ENCODE data around the gene YIPF5.

YIPF5 gene

DNA sequence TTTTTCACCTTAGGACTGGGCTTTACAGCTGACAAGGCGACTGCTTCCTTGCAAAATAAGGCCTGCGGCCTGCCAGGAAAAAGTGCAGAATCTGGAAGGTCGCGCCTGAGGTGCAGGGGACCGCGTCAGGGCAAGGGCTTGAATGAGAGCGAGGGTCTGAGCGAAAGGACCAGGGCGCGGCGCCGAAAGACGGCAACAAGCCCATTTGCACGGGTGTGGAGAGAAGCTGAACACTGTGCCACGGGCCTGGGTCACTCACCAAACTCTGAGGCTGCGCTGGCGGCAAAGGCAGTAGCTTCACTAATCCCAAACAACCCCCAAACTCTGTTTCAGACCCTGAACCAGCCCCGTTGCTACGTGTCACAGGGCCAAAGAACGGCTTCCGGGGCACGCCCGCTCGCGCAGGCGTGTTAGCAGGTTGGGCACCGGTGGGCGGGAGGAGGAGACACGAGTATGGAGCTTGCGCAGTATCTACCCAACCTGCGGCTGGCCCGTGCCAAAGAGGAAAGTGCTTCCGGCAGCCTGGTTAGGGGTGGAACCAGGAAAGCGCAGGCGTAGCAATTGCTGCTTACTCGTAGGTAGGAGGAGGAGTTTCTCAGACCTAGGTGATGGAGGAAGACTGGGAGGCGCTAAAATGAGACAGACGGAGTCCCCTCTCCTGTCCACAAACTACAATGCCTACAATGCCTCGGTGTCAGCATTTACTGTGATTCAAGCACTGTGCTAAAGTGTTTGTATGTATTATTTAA lies at the start of gene YIPF5, which contains the start of gene KCTD16:
TSS of gene YIPF5 (minus strand) at position 384 of the 749 bp plus-strand sequence. CDS start 704 bp downstream, outside the sequence.
TSS of gene KCTD16 (plus strand) at position 598 of the 749 bp plus-strand sequence.
- DNase-seq, result peak; percentile 91

DNA sequence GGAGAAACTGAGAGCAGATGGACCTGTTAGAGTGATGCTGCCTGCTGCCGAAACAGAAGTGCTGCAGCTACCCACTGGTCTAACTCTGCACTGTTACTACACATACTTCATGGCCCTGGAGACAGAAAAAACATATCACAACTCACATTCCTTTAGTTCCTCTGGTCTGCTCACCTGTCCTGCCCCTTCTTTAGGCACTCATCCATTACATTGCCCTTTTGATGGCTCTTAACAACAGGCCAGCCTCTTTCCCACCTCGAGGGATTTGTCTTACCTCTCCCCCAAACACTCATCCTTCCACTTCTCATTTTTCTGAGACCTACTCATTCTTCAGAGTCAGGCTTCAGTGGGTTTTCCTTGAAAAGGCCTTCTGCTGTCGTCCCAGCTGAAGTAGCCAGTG lies 49.4 kb upstream of the YIPF5 start:
- DNase-seq, result no peak

DNA sequence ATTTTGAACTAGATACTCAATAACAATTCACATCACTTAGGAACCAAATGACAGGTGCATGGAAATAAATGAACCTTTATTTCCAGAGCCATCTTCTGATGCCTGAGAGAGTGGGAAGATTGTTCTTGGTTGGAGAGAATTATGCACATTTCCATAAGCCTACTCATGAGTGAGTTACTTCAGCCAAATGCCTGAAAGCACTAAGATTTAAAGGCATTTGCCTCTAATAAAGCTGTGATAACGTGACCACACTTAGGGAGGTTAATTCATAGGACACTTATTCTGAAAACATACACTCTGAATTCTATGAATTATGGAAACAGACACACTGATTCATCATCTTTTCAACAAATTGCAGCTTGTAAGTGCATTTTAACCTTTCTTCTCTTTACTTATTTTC lies 40.2 kb upstream of the YIPF5 start:
- no peak for DNase-seq

DNA sequence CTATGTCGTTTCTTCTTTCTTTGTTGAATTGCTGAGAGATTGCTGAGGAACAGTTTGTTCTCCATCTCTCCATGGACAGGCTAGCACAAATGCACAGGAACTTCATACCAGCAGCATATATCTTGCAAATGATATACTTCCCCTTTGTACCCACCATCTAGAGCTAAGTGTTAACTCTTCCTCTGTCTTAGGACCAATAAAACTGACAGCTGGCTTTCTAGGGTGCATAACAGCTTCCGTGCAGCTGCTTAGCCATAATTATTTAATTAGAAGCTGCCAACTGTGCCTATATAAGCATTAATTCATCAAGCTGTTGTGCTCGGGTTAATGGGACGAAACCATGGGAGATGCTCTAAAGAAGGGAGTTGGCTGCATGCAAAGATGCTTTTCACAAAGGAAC lies 38.9 kb upstream of the YIPF5 start:
- peak; percentile 78 for DNase-seq

DNA sequence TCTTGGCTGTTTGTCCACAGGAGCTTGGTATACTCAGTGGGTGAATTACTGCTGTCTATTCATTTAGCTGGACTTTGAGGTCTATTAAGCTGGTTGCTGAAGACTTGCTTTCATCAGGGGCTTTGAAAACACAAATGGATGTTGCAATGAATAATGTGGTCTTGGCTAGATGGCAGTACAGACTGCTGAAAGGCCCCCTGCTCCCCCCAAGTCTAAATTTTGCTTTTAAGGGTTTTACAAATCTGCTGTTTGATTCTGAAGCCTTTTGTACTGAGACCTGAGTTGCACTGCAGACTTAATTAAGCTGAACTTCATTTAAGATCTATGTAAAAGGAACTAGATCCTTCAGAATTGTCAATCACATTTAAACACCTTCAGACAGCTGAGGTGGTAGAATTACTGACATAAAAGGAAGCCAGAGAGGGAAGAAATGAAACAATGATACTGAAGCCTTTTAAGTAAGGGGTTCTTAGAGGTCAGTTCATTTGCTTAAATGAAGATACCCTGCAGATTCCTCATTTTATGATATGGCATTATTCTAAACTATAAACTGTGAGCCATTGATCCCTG lies 37.5 kb upstream of the YIPF5 start:
- DNase-seq, result peak; percentile 59

DNA sequence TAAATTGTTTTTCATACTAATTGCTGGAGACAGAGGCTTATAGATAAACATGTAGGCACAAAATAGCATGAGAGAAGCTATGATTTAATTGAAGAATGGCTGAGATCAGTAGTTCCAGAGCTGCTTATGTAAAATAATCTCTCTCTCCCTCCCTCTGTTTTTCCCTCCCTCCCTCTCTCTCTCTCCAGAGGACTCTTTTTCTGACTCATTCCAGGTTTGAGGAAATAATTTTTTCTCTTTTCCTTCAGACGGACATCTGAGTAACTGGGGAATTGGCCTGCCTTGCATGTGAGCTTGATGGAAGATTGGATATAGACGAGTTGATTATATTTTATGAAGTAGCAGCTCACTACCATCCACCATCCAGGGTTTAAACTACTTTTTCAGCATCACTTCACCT lies 35.7 kb upstream of the YIPF5 start:
- DNase-seq, result no peak

DNA sequence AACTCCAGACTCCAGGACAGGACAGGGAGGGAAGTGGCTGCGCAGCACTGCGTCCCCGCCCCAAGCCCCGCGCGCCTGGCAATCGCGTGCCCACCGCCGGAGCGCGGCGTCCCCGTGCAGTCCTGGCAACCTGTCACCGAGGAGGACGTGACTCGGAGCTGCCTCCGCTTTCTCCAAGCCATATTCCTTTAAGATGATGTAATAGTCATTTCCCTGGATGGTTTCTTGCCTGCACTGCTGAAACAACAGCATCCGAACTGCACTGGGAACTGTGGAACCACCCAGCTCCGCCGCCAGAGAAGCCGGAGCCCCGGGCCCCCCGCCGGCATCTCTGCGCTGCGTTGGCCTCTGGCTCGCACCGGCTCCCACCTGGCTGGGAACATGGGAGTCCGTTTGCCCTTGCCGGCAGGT lies 34.7 kb upstream of the YIPF5 start:
- peak; percentile 54 for DNase-seq

DNA sequence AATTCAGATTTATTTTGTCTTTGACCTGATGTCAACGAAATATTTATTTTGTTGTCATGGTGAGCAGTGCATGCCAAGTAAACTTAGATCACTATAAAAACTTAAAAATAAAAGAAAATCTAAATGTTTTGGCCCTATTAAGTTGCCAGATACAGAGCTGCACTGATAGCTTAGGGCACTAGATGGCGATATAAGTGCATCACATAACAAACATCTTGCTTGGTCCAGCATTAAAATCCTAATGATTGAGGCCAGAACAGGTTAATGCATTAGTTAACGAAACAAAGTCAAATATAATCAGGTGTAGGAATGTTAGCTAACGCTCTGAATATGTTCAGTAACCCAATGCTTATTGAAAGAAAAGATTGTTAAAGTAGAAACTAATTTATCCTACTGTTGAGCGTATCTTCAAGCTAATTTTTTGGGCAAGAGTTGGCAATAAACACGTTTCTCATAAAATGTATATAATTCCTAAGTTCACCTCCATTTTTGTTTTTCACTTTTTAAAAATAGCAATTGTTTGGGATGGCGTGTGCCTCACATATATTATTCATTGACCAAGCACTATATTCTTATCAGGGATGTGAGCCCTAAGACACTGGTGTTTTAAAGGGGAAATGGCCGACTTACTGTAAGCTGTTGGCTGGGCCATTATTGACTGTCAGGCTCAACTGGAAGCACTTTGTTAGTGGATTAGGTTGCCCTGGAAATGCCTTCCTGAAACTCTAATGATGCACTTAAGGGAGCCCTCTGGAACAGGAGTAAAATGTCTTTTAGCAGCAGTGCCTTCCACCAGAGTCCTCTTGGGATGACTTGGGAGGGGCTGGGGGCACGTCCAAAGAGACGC lies 33.5 kb upstream of the YIPF5 start:
- DNase-seq, result peak; percentile 76

DNA sequence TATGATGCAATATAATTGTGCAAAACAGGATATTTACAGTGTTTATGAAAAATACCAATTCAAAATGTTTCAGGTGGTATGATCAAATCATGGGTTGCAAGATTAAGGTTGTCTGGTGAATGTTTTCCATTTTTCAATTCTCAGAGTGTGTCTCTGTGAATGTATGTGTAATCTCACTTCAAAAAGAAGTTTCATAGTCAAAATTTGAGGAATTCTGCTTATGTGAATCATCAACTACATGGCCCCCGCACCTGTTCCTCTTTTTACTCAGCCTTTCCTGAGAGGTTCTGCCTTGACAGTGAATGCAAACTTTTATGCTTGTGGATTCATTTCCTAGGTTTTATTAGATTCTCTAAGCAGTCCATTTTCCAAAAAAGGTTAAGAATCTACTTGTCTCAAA lies 32.3 kb upstream of the YIPF5 start:
- DNase-seq, result no peak

DNA sequence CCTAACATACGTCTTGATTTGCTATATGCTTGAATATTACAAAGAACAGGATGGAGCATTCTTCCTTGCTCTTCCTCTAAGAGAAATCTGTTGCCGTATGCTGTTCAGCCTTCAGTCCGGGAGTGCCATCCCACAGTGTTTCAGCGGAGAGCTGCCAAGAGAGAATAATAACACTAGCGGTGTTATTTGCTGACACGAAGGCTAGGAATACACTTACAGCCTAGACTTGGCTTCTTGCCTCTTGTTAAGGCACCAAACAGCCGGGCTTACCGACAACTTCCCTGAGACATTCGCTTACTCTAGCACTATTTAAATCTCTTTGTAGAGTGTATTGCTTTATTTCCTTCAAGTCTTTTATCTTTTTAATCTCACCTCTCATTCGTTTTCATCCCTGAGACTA lies 31.6 kb upstream of the YIPF5 start:
- no peak for DNase-seq

DNA sequence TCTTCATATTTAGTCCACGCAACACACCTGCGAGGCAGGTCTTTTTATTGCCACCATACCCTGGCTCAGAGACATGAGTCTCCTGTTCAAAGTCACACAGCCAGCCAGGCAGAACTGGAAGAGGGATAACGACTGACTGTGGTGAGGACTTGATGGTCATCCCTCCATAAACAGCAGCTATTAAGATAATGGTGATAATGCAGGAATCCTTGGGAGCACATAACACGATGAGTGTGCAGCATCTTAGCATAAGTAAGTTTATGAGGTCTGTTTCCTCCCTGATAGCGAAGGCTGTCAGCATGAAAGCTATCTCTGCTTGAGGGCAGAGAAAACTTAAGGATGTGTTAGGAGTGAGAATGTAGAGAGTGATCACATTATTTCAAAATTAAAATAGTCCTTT lies 31.1 kb upstream of the YIPF5 start:
- no peak for DNase-seq

DNA sequence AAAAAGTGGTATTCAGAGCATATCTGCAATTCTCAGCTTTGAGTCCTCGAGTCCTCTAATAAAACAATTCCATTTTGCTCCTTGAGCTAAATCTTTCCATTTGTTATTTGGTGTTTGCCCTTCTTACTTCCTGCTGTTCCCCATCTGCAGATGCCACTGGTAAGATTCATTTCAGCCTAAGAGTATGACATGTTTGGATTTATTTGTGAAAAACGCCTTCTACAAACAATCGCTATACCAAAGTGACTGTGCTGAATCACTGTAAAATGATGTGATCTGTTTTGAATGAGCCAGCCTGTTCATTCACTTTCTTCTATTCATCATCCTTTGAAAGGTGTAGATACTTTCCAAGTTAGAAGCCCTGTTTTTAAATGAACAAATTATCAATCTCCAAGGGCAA lies 27.9 kb upstream of the YIPF5 start:
- no peak for DNase-seq

DNA sequence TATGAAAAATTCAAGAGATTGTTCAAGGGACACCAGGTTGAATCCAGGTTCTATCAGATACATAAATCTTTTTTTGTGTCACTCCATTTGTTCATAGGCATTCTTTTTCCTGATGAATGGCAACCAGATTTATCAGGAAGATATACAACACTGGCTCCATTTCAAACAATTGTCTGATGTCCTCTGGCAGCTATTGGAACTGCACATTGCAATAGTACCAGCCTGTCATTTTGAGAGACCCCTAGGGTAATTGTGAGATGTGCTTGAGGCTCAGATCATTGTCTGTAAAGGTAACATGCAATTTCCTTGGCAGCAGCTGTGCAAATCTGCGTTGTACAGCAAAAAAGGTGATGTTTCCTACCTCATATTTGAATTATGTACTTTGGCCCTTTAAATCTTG lies 26.2 kb upstream of the YIPF5 start:
- no peak for DNase-seq

DNA sequence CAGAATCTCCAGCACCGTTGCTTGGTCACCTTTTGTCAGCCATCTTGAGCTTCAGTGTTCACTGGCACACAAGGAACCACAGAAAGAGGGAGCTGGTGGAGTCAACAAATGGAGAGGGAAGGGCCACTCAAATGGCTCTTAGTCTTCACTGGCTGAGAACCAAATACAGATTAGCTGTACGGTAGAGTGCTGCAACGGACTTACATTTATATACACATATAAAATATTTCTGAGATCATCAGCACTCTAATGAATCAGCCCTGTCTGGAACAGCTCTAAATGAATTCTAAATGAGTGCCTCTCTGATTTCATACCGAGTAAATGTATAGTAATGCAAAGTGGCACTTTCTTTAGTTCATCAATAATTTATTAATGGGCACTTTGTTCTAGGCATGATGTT lies 25.0 kb upstream of the YIPF5 start:
- DNase-seq, result no peak

DNA sequence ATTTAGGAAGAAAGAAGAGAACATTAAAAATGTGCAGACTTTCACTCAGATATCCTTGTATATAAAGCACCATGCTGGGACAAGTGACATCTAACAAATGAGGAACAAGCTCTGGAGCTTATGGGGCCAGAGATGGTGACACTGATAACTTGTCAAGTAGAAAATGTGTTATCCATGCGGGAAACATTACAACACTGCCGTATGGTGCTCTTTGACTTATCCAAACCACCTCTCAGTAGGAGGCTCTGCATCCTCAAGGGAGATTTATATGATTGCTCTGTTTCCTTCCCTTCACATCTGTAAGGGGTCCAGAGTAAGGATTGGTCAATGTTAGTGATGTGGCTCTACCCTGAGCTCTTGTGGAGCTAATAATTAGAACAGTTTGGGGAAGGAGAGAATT lies 23.7 kb upstream of the YIPF5 start:
- DNase-seq, result no peak

DNA sequence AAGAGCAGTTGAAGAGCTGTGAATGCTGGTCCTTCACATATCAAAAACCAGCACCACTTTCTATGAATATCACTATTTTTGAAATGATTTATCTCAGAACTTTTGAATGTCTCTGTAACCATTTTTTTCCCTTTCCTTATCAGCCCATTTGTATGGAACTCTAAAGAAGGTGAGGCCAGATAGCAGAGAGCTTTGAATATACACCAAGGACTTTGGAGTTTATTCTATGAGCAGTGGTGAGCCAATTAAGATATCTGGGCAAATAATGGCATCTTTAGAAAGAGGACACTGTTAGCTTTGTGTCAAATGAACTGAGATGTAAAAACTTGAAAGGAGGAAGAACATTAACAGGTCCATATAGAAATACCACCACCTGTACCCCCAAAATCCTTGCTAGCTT lies 22.2 kb upstream of the YIPF5 start:
- DNase-seq, result no peak

DNA sequence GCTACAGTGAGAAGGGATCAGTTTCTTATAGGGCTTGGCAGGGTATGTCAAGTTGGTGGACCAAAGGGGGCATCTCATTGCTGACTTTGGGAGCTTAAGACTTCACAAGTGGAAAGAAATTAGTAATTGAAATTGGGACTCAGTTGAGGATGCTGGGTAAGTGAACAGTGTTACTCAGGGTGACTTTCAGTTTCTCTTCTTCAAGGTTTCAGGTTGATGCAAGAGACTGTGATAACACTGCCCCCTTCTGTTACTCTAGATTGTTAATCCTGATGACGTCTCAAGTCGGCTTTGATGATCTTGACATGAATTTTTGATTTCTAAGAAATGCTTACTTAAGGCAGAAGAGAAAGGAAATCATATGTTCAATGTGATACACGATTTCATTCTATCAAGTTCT lies 21.5 kb upstream of the YIPF5 start:
- peak; percentile 36 for DNase-seq

DNA sequence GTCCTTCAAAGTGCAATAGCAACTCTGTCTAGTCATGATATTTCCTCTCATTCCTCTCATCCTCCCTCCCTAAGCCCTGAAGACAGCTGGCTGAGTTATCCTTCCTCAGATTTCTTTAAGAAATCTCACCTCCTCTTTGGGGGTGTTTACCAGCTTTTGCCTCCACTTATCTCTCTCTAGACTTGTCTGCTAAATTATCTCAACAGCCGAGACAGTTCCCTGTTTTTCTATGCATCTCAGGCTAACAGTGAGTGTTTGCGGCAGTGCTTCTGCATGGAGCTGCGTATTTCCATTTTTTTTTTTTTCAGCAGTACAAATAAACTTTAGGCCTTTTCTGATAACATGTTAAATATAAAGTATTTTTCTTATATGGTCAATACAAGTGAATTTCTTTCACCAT lies 21.1 kb upstream of the YIPF5 start:
- no peak for DNase-seq

DNA sequence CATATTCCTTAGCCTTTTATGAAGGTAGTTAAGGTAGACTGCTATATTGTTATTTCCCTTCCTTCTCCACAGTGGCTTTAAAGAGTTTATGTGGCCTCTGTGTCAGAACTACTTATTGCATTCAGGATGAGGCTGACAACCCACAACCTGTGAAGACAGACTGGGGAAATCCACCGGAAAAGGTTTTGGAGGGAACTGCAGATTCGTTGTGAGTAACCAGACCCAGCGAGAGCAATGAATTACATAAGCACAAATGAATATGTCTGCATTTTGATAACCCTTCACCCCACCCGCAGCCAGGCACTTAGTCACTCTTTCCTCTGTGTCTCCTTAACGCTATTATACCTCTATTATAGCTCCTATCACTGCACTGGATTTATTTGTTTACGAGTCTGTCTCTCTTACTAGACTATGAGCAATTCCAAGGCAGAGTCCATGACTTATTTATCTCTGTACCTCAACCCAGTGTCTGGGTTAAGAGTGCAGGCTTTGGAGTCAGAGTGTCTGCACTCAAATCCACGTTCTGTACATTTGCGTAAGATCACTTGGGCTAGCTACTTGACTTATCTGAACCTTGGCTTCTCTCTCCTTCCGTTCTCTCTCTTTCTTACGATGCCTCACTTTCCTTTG lies 19.5 kb upstream of the YIPF5 start:
- DNase-seq, result no peak

DNA sequence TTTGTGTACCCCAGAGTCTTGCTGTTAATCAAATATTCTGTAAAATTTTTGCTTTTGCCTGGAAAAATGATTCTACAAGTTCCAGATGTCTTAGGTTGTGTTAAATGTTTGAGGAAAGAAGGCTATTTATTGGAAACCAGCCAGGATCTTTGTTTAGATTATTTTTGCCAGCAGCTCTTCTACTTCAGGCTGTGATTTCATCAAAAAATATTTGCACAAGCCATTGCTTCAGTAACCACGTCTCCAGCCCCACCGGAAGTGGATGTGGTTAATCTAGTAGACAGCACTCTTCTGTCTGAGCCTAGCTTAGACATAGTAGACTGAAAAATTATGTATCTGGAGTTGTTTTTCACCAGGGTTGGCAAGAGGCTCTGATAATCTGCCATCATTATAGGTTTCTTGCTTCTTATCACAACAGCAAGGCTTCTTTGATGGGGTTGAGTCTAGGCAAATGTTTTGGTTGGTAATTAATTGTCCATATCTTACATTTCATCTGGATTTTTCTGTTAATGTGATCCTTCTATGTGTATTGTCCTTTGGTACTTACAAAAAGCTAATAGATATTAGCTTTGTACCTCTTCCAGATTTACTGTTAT lies 17.3 kb upstream of the YIPF5 start:
- DNase-seq, result peak; percentile 63

DNA sequence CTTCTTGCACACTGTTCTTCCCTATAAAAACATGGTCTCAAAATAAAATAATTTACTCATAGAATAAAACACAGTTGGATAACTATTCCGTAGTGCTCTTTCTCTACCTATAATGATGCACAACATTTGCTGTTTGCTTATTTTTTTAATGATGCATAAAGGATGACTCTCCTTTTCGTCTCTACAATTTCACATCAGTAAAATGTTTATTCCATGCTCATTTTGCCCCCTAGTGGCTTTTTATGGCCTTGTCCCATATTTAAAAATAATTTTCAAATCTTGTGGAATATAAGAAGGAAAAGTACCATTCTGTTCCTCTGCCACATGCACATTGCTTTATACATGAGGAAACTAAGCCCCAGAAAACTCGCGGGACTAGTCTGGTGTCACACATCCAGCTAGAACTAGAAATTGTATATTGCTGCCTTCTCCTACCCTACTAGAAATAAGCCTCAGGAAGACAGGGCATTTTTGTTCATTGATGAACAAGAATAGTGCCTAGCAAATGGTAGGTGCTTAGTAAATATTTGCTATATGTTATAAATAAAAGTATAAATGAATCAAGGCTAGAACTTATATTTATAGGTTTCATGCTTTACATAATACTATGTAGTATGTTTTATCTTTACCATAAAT lies 12.9 kb upstream of the YIPF5 start:
- DNase-seq, result no peak

DNA sequence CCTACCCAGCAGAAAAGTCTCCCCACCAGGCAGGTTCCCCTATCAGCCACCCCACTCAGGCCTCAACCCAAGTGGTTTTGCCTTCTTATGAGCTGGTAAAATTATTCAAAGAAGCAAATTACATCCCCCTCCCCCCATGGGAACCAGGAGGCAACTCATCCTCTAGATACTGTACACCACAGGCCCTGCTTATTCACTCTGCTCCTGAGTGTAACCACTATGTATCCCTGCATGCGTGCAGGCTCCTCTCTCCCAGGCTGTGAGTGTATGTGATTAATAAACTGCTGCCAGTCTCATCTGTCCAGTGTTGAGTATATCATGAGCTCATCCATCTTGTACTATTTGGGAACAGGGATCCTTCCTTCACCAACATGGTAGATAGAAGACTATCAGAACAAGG lies 8.8 kb upstream of the YIPF5 start:
- no peak for DNase-seq

DNA sequence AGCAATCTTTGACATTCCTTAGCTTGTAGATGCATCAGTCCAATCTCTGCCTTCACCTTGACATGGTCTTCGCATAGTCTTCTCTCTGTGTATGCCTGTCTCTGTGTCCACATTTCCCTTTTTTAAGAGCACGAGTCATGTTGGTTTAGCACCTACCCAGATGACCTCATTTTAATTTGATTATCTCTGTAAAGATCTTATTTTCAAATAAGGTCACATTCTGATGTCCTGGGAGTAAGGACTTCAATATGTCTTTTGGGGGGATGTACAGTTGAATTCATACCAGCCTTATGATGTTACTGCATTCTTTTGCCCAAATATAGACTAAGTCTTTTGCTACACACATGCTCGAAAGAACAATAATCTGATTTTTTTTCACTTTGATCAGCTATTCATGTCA lies 7.1 kb upstream of the YIPF5 start:
- DNase-seq, result no peak
